ENCODE results near the gene SUPT4H1.

Gene SUPT4H1

DNA sequence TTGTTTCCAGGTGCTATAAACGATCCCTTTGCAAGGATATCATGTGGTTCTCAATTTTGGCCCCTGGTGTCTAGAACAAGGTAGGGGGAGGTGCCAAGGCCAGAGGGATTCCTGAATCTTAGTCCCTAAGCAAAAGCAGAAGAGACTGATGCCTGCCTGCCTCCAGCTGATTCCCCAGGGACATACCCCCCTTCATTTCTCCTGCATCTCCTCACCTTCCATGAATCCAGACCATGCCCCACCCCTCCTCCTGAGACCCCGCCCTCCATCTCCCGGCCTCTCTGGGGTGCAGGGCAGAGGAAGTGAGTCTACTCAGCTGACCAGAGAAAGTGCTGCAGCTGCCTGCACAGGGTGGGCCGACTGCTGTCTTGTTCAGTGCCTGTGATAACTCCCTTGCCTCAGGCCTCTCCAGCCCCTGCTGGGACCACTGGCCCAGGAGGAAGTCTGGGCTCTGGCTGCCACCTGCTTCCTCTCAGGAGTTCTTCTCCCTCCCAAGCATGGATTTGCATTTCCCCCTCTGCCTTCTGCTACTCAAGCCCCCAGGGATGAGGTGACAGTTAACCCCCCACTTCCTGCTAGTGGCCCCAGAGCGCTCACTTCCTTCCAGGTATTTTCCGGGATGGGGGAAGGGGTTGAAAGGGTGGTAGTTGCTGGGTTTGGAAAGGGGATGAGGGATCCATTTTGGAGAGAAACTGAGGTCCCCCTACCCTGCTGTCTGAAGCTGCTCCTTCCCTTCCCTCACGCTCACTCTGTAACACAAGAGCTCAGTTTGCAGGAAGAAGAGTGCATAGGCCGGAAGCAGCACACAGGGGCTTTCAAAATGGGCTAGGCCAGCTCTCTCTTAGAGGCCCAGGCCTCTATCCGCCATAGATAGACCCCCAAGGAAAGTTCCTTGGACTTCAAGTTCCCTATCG, 12.9 kb downstream of the SUPT4H1 start:
- DNase-seq, result no peak

GRCh38 chr17:58338454-58338840, 13.6 kb downstream of the SUPT4H1 start:
- DNase-seq, result no peak

- DNase-seq, result peak; percentile 87
Measured at GRCh38 chr17:58337600-58338453, 14.2 kb downstream of the SUPT4H1 start.

- DNase-seq, result no peak
Measured at GRCh38 chr17:58337210-58337599, 14.8 kb downstream of the SUPT4H1 start.

- no peak for DNase-seq
Measured at GRCh38 chr17:58336456-58337209, 15.4 kb downstream of the SUPT4H1 start.

- peak; percentile 72 for DNase-seq
Measured at GRCh38 chr17:58335779-58336455, 16.1 kb downstream of the SUPT4H1 start.

- no peak for DNase-seq
Measured at GRCh38 chr17:58335061-58335731, 16.8 kb downstream of the SUPT4H1 start.

DNA sequence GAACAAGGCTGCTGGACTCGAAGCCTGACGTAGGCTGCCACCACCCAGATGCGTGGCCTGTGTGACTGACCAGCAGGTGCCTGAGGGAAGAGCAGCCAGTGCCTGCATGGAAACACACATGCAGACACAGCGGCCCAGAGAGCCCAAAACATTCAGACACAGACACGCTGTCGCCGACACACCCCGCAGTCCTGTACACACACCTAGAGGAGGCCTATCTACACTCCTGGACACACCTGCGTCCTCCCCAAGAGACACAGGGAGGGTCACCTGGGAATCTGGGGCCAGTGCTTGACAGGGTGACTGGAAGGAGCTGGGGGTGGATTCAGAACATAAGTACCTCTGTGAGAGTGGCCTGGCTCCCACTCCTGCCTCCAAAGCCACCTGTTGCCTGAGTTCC, 17.3 kb downstream of the SUPT4H1 start:
- no peak for DNase-seq

DNA sequence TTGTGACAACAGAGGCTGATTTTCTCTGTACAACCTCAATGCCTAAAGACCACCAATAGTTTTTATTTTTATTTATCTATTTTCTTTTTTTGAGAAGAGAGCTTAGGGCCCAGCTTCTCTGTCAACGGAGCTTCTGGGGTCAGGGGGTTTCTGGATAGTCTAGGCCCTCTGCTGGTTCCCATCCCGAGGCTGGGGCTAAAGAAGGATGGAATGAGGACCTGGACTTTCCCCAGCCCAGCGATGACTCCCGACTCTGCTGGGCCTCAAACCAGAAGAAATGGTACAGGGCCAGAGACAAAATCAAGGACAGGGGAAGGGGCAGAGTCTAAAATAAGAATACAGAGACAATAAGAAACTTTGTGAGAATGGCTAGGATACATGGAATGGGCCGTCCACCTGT, 17.7 kb downstream of the SUPT4H1 start:
- no peak for DNase-seq

GRCh38 chr17:58333736-58334207, 18.2 kb downstream of the SUPT4H1 start:
- no peak for DNase-seq

- DNase-seq, result no peak
Measured at GRCh38 chr17:58332778-58333735, 18.9 kb downstream of the SUPT4H1 start.

DNA sequence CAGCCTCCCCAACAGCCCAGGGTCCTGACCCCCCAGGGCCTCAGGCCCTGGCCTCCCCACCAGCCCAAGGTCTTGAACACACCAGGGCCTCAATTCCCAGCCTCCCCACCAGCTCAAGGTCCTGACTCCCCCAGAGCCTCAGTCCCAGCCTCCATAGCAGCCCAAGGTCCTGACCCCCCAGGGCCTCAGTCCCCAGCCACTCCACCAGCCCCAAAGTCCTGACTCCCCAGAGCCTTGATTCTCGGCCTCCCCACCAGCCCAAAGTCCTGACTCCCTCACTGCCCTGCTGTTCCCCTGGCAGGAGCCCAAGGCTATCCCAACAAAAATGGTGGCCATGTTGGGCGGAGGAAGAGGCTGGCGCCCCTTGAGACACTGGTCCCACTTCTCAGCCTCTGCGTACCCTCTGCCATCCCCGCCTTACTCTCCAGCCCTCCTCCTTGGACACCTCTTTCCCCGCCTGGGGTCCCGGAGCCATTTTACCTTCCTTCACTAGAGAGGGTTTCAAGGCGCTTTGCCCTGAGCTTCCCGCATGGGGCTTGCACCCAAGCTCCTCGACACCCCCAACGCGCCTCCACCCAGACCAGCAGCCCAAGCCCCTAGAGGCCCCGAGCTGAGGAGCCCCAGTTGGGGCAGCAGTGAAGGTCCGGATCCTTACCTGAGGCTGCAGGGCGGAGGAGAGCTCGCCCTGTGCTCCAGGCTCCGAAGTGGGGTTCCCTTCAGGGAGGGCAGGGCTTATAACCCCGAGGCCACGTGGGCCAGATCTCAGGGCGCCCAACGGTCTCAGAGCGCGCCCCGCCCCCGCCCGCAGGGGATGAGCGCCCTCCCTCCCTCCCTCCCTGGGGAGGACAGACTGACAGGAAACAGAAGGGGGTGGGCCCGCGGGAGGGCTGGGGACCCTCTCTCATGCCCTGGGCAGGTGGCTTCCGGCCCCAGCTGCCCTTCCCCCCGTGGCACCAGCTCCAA, 19.9 kb downstream of the SUPT4H1 start:
- DNase-seq, result peak; percentile 88

GRCh38 chr17:58330997-58331814, 20.8 kb downstream of the SUPT4H1 start:
- peak; percentile 66 for DNase-seq

DNA sequence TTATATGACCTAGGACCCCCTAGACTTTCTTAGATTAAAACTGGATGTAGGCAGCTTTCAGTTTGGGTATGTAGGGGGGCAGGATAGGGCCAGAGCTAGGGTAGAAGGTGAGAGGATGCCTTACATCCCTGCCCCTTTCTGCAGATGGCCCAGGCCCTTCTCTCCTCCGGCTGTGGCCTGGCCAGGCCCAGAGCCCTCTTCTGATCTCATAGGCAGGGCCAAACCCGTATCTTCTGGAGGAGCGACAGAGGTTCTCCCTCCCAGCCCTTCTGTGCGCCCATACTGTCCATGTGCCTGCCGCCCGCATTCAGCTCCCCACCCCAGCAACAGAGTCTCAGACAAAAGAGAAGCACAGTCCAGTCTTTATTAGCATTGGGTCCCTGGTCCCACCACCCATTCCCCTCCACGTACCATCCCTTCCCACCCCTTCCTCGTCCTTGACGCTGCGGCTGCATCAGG, 21.4 kb downstream of the SUPT4H1 start:
- DNase-seq, result no peak

DNA sequence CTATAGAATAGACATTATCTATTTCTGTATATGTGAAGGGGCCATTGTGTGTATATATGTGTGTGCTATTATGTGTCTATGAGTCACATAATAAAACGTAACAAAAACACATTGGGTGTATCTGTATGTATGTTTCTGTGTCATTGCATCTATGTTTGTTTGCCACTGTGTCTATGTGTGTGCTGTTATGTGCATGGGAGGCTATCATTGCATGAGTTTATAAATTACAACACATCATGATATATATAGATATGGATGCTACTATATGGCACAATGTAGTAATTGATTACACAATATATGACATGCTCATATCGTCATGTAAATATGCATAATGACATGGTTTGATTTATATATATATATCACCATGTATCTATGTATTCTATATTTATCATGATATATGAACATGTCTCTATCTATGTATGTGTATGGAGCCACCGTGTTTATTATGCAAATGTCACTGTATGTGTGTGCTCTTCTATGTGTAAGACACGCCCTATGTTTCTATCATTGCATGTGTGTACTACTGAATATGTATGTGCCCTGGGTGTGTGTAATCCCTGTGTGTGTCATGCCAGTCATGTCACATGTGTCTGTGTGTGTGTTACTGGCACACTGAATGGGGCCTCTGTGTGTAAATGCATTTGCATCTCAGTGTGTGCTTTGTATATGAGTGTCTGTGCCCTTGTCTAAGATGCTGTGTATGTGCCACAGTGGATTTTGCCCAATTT, 22.0 kb downstream of the SUPT4H1 start:
- no peak for DNase-seq

DNA sequence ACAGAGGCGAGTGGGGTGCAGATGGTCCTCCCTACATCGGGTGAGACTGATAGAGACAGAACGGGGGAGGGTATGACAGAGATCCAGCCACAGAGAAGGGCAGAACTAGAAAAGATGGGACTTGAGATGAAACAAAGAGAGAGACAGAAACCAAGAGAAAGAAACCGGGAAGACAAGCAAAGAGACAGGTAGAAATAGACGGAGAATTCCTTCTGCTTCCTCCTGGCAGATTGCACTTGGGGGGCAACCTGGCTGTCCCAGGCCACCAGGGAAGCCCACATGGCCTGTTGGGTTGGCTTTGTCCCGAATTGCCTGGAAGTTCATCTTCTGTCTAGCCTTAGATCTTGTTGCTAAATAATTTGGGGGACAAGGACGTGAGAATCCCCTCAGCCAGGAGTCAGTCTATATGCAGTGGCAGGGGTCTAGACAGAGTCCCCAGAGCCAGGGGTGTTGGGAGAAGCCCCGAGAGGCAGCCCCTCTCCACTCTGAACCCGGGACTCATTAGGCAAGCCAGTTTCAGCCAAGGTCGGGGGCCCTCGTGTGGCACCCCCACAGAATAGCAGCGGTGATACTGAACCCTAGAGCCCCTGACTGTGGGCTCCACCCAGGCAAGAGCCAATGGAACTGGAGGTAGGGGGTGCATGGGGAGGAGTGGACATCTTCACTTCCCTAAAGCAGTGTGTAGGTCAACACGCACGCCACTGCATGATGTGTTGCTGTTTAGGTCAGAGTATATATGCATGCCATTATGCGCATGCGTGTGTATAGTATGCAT, 22.8 kb downstream of the SUPT4H1 start:
- peak; percentile 59 for DNase-seq

All from activated effector memory CD4-positive, alpha-beta T cell treated with Interleukin-2 at 50 U/mL for 16 hours (primary cell).